HuH-7.5 (cell line): ENCODE data around the gene DENND1B.

ENCODE experiments used
- DNase-seq: peaks from one replicate; pipeline ENCODE4 v3.0.0; 2011; ENCODE audit warnings: low spot score

Gene DENND1B

GRCh38 chr1:197466813-197467212 lies 308.5 kb downstream of the DENND1B start:
- no peak for DNase-seq

DNA sequence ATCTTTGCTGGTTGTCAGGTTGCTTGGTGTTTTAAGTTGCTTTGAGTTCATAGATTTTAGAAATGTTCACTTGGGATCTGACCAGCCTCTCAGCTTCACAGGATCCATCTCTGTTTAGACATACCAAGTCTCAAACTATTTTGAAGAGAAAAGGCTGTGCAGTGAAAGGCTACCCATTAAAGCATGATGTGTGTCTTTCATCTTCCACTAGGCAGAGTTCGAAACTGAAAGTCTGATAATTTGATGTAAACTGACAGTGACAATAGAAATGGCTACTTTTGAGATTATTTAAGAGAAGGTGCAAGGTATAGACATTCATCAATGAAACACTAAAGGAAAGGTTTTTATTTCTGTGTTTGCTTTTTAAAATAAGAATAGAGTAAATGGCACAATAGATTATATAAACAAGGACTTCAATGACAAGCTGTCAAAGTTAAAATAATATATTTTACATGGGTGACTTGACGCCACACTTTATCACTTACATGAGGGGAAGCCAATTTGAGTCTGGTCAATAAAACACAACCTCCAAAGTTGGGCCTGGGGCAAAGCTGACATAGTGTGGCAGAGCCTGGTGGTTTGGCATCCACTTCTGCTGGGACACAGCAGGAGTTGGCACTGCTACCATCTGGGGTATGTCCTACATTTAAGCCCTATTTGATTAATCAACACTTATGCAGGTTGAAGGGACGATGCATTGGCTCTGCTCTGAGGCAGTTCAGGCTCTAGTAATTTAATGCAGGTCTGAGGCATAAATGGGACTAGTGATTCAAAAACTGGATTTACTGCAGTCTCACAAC lies 309.6 kb downstream of the DENND1B start:
- no peak for DNase-seq

DNA sequence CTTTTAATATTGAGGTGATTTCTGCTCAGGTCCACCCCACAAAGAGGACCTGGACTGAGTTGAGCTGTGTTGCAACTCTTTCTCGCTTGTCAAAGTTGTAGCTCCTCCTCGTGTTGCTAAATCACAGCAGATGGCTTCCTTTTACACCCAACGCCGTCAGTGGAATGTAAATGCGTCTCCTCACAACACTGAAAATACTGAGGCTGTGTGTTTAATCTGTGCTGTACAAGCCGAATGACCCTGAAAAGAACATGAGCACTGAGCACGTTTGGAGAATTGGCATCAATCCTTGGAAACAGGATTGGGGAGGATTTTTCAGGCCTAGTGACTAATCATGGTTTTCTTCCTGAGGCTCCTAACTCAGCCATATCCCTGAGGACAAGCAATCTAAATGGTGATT lies 311.2 kb downstream of the DENND1B start:
- DNase-seq, result peak; percentile 14

GRCh38 chr1:197463142-197463541 lies 312.1 kb downstream of the DENND1B start:
- DNase-seq, result no peak

DNA sequence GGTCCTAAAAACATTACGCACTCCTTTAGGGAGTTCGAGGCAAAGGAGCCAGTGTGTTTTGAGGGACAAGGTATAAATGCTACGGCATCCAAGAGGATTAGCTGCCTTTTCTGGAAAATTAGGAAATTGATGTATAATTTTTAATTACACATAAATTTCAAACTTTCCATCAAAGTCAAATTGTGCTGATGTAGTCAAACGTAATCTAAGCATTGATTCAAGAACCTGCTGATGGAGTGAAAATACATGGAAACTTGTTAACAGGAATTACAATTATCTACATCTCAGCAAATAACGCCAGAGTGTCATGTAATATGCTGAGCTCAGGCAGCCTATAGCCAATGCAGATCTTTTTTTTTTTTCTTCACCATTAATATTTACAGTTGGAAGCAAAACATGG lies 312.7 kb downstream of the DENND1B start:
- no peak for DNase-seq
